SK-N-MC (cell line): ENCODE results near the gene ABLIM3.
"Not testable (repeated sequence)": the region's sequence is repeated elsewhere in the genome, so short reads cannot be mapped to it uniquely, and the experiment has no call there.

Experiments used
- DNase-seq: peaks from one replicate; pipeline ENCODE4 v3.0.0-alpha.2; 2011; ENCODE audit warnings: low read depth, low spot score
- H3K27ac ChIP-seq: fragments of 200-600 bp; sonication (generic); 2 replicates; pipeline ENCODE4 v1.5.1; 2016; ENCODE audit warnings: mixed run types
- H3K36me3 ChIP-seq: fragments of 200-600 bp; sonication (generic); 2 replicates; pipeline ENCODE4 v1.6.1; 2017; ENCODE audit warnings: antibody characterized with exemption, low read length, mixed read lengths; ENCODE audit not compliant: insufficient read depth
- H3K4me3 ChIP-seq: fragments of 200-600 bp; sonication (generic); 2 replicates; pipeline ENCODE4 v1.5.1; 2016
- H3K9ac ChIP-seq: fragments of 200-600 bp; sonication (generic); 2 replicates; pipeline ENCODE4 v1.8.0; 2017; ENCODE audit warnings: mixed run types, mixed read lengths; ENCODE audit not compliant: insufficient read length
- H3K9me3 ChIP-seq: fragments of 200-600 bp; sonication (generic); 2 replicates; pipeline ENCODE4 v1.6.1; 2017; ENCODE audit warnings: low read depth, mild to moderate bottlenecking, antibody characterized with exemption, low read length, moderate library complexity, mixed read lengths
- EZH2 ChIP-seq: fragments of 200-600 bp; sonication (generic); IDR thresholded peaks from one replicate; pipeline ENCODE4 v1.6.1; 2017; ENCODE audit warnings: antibody characterized with exemption
- FOXP2 ChIP-seq: optimal IDR thresholded peaks from 2 replicates; pipeline ENCODE3; 2011; ENCODE audit warnings: mild to moderate bottlenecking, moderate library complexity; ENCODE audit not compliant: insufficient read depth; ENCODE audit errors: extremely low read length, control extremely low read depth
- POLR2AphosphoS5 ChIP-seq: IDR thresholded peaks from 2 replicates; pipeline ENCODE4 v1.6.1; 2012; ENCODE audit warnings: mild to moderate bottlenecking, low read depth, low read length, borderline replicate concordance

Gene ABLIM3

DNA sequence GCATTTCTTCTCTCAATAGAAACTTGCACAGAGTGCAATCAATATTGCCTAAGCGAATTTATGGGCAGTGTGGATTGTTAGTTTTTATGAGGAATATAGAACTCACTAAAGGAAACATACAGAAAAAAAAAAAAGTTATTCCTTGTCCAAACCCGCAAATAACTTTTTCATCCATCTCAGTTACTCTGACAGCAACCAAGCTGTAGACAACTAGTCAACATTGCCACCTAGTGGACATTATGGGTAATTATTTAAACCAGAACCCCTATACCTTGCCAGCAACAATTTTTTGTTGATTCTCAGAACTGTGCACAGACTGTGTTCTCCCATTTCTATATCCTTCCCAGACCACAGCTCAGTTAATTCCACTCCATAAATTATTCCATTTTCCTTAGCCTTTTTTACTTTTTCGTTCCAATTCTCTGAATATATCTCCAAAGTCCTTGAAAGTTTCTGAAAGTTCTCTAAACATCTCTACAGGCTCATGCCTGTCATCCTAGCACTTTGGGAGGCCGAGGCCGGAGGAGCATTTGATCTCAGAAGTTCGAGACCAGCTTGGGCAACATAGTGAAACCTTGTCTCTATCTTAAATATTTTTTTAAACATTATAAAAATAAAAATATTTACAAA lies 127.8 kb downstream of the ABLIM3 start:
- Histone ChIP-seq H3K9ac (no peak overlapping the region), H3K36me3 (no peaks in the 10 kb centered on the region), H3K27ac (no peak overlapping the region), H3K4me3 (no peak overlapping the region), H3K9me3 (no peaks in the 10 kb centered on the region)
- no peak for TF ChIP-seq FOXP2
- no peak for TF ChIP-seq EZH2
- TF ChIP-seq POLR2AphosphoS5 = no peak
- peak; percentile 26 for DNase-seq

DNA sequence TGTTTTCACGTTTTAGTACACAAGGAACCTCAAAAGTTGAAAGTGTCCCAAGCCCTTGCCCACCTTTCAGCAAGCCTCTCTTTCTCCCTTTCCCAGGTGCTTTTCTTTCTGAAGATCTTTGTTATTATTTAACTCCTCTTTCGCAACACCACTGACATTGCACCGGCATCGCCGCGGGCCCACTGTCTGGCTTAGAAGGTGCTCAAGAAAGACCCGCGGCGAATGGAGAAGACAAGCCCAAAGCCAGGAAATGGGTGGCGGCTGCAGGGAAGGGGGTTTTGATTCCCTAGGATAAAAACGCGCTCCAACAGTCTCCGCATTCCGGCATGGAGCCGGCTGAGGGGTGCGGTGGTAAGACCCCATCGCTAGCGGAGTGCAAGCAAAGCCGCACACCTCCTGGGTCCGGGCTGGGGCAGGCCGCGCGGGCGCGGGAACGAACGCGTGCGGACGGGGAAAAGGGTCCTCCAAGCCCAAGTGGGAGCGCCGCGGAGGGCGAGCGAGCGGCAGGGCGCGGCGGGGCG lies 130.0 kb downstream of the ABLIM3 start:
- H3K36me3 ChIP-seq = no peaks in the 10 kb centered on the region
- no peak for DNase-seq
- TF ChIP-seq POLR2AphosphoS5 = no peak
- TF ChIP-seq EZH2 = peak; percentile 97
- no peaks in the 10 kb centered on the region for H3K9me3 ChIP-seq
- H3K4me3 ChIP-seq = peak overlapping the region; percentile 76
- no peak overlapping the region for H3K9ac ChIP-seq
- no peak overlapping the region for H3K27ac ChIP-seq

DNA sequence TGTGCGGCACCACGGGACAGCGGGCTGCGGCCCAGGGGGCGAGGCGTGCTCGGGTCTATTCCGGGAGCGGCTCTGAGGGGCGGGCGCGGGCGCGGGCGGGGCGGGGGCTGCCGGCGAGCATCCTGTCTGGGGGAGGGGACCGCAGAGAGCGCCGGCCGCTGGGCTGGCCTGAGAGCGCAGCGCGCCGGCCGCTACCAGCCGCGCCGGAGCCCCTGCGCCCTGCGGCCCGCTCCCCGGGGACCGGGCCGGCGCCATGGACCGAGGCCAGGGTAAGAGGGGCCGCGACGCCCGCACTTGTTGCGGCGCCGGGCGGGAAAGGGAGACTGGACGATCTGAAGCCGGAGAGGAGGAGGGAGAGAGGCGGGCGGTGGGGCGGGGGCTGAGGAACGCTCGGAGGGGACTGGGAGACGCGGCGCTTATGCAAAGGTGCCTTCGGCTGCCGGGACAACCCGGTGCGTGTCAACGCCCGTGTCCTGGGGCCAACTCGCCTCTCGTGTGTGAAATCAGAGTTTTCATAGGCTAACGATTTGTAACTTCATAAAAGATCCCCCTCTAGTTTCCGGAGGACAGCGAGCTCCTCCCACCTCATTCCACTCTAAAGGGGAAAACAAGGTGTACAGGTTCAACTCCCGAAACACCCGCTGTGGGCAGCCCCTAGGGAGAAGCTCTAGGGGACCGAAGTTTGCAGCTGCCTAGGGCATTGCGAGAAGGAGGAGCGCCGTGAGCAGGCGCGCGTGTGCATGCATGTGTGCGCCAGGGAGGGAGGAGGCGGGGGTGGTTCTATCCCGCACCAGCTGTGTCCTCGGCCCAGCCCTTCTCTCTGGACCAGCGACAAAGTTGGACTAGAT lies 130.6 kb downstream of the ABLIM3 start, which contains the start of gene AFAP1L1:
Gene AFAP1L1 (plus strand): TSS at position 144 of the 848 bp plus-strand sequence. CDS start 110 bp downstream, at position 254.
- no peak for TF ChIP-seq FOXP2
- no peak for TF ChIP-seq EZH2
- no peak for TF ChIP-seq POLR2AphosphoS5
- H3K9me3 ChIP-seq = no peaks in the 10 kb centered on the region
- H3K36me3 ChIP-seq = no peaks in the 10 kb centered on the region
- no peak for DNase-seq
- H3K27ac ChIP-seq = no peak within 1 kb of the TSS
- H3K9ac ChIP-seq = no peak within 1 kb of the TSS
- H3K4me3 ChIP-seq = peak within 1 kb of the TSS; percentile 76

DNA sequence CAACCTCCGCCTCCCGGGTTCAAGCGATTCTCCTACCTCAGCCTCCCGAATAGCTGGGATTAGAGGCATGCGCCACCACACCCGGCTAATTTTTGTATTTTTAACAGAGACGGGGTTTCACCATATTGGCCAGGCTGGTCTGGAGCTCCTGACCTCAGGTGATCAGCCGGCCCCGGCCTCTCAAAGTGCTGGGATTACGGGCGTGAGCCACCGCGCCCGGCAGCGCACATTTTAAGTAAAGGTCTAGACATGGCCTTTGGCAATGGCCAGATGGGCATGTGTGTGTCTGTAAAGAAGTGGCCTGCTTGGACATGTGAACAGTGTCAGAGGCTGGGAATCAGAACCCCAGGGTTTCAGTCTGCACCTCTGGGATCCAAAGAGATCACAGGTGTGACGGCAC lies 131.5 kb downstream of the ABLIM3 start:
- H3K27ac ChIP-seq, DNase-seq, H3K9me3 ChIP-seq, H3K4me3 ChIP-seq, H3K9ac ChIP-seq, H3K36me3 ChIP-seq: not testable (repeated sequence)

DNA sequence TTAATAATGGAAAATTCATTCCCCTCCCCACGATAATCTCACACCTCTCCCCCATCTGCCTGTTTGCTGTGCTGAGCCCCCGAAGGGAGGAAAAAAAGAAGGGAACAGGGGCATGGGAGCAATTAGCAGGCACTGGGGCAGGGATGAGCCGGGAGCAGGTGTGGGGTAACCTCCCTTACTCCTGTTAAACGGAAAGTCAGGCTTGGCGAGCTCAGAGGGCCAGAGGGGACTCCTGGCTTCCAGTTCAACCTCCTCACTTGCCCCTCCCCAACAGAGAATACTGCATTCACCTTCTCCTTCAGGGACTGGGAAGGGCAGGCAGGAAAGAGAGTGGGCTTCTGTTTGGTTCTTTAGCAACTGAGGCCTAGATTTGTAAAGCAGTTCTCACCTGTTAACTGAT lies 131.9 kb downstream of the ABLIM3 start:
- DNase-seq = no peak
- Histone ChIP-seq H3K4me3 (no peak overlapping the region), H3K27ac (no peak overlapping the region), H3K9ac (no peak overlapping the region), H3K9me3 (no peaks in the 10 kb centered on the region), H3K36me3 (no peaks in the 10 kb centered on the region)
- TF ChIP-seq FOXP2 = no peak
- TF ChIP-seq EZH2 = no peak
- TF ChIP-seq POLR2AphosphoS5 = no peak

DNA sequence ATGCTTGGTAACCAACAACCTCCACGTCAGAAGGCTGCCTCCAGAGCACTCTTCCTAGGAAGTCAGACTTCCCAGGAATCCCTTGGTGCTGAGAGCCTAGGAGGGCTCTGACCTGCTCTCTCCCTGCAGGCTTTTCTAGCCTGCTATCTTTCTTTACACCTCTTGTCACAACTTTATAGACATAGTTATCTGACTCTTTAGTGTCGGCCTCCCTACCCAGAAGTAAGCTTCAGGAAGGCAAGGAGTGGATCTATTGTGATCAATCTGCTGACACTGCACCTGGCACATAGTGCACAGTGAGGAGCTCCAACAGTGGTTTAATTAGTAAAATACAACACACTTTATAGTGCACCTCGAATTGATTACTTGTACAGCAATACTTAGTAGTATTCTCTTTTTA lies 132.7 kb downstream of the ABLIM3 start:
- no peak overlapping the region for H3K27ac ChIP-seq
- no peak for DNase-seq
- no peak overlapping the region for H3K9ac ChIP-seq
- TF ChIP-seq POLR2AphosphoS5 = no peak
- TF ChIP-seq EZH2 = no peak
- no peak for TF ChIP-seq FOXP2
- H3K36me3 ChIP-seq = no peaks in the 10 kb centered on the region
- no peaks in the 10 kb centered on the region for H3K9me3 ChIP-seq
- no peak overlapping the region for H3K4me3 ChIP-seq

DNA sequence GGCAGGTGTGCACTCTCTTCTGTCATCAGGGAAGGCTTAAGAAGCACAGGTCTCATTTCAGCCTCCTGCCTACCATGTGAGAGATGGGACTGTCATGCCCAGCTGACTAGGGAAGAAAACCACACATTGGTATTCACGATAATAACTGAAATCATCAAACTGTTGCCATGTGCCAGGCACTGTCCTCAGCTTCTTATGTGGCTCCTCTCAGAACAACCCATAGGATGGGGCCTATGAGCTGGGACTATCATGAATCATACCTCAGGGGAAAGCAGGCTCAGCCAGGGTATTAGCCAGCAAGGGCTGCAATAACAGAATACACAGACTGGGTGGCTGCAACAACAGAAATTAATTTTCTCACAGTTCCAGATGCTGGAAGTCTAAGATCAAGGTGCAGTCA lies 133.6 kb downstream of the ABLIM3 start:
- Histone ChIP-seq H3K4me3 (no peak overlapping the region), H3K36me3 (no peaks in the 10 kb centered on the region), H3K27ac (no peak overlapping the region), H3K9ac (no peak overlapping the region), H3K9me3 (no peaks in the 10 kb centered on the region)
- no peak for DNase-seq
- no peak for TF ChIP-seq EZH2
- TF ChIP-seq POLR2AphosphoS5 = no peak
- no peak for TF ChIP-seq FOXP2

DNA sequence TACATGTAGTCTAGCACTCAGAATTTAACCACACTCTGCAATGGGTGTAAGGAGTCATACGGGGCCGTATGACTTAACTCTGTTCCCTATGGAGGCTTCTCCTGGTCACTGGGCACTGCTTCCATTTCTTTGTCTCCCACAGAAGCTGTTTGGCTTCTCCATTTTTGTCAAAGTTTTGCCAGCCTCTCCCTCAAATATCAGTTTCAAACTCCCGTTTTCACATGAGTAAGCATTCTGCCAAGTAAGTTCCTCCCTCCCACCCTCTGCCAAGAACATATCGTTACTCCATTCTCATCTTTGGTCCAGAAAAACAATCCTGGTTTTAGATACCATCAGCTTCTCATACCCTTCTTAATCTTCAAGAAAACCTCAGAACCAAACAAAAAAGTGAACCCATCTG lies 136.5 kb downstream of the ABLIM3 start:
- Histone ChIP-seq H3K27ac (no peak overlapping the region), H3K36me3 (no peaks in the 10 kb centered on the region), H3K9ac (no peak overlapping the region), H3K4me3 (no peak overlapping the region), H3K9me3 (no peaks in the 10 kb centered on the region)
- TF ChIP-seq EZH2 (no peak), FOXP2 (no peak), POLR2AphosphoS5 (no peak)
- no peak for DNase-seq
